Adrenal gland (tissue), 12 donors: ENCODE data around the gene TPH1. TPM values are rescaled to one million over a fixed set of nuclear protein-coding genes. Genes with fewer than 3 reads are reported as not detected.
"Not testable (repeated sequence)": the region's sequence is repeated elsewhere in the genome, so short reads cannot be mapped to it uniquely, and the experiment has no call there.

Experiments used
- DNase-seq, 7 donors: peaks; one replicate each; pipeline ENCODE4 v3.0.0-alpha.2; 2019 to 2020
- H3K27ac ChIP-seq, 5 donors: fragments of 200-600 bp; sonication (generic) in 4 of 5; 1 replicate in 3 of 5; 2 replicates in 2 of 5; pipeline versions ENCODE4 v1.5.1 to v1.8.0; 2016 to 2020; ENCODE audit warnings: mild to moderate bottlenecking in 1 of 5
- H3K27me3 ChIP-seq: fragments of 200-600 bp; 2 replicates; pipeline ENCODE4 v1.8.0; 2021
- H3K36me3 ChIP-seq, 2 donors: fragments of 200-600 bp; replicated peaks in 1 of 2; 1 replicate in 1 of 2; 2 replicates in 1 of 2; pipeline versions ENCODE4 v1.5.1 to v1.8.0; 2018 to 2022
- H3K4me1 ChIP-seq, 2 donors: fragments of 200-600 bp; replicated peaks in 1 of 2; 1 replicate in 1 of 2; 2 replicates in 1 of 2; pipeline versions ENCODE4 v1.5.1 to v1.8.0; 2018 to 2021
- H3K4me3 ChIP-seq, 4 donors: fragments of 200-600 bp; sonication (generic) in 3 of 4; one replicate each; pipeline ENCODE4 v1.5.1; 2016 to 2018
- H3K9me3 ChIP-seq, 3 donors: fragments of 200-600 bp; sonication (generic) in 1 of 3; replicated peaks in 1 of 3; 1 replicate in 2 of 3; 2 replicates in 1 of 3; pipeline versions ENCODE4 v1.5.1 to v1.8.0; 2016 to 2021
- POLR2A ChIP-seq, 2 donors: fragments of 450-650 bp; IDR thresholded peaks; one replicate each; pipeline ENCODE4 v1.6.1; 2017; ENCODE audit warnings: antibody characterized with exemption in 2 of 2, mild to moderate bottlenecking in 2 of 2, moderate library complexity in 1 of 2
- WGBS, 4 donors: extraction: QIAGEN DNeasy Blood & Tissue Kit in 2 of 4; methylation state at CpG; one replicate each; pipeline versions ENCODE4 v1.1.5 to v1.1.7; 2013 to 2017; 5-methylcytosine and 5-hydroxymethylcytosine counted together
- intact Hi-C, 2 donors: fragments of 100-400 bp; cut with DNase I; formaldehyde crosslinking; loops; one replicate each; pipeline versions ENCODE4 v1.14.1 to v1.15.0; 2022 to 2023
- polyA plus RNA-seq, 3 donors: library from polyadenylated mRNA; stranded (reverse); fragments of 200-250 nt in 2 of 3; fragments of 350-450 nt in 1 of 3; fragmentation: Illumina TruSeq in 1 of 3; extraction: RNeasy Lipid Tissue Mini Kit (QIAGEN cat#74804) in 1 of 3; gene quantifications; one replicate each; pipeline ENCODE4 v1.2.3, GENCODE V29; 2013 to 2014
- total RNA-seq, 9 donors: library from RNA; depleted of rRNA in 4 of 9; stranded (reverse); fragments of >200 nt in 4 of 9; fragments of 120-200 nt in 1 of 9; fragmentation: NEBNext Ultra II Directional in 1 of 9; extraction: Animal tissue kit (Norgen Biotek cat#: 25700) in 1 of 9; gene quantifications; one replicate each; pipeline versions ENCODE4 v1.1.0 to v1.2.4, GENCODE V29; 2013 to 2023
- TF ChIP-seq, protein P1 (sequence below), 6 experiments: fragments of 450-650 bp in 4 of 6; fragments of 200-600 bp in 2 of 6; sonication (generic) in 1 of 6; IDR thresholded peaks; 1 replicate in 5 of 6; 2 replicates in 1 of 6; pipeline versions ENCODE4 v1.5.1 to v1.8.0; 2016 to 2021; ENCODE audit warnings: antibody characterized with exemption in 6 of 6, mild to moderate bottlenecking in 2 of 6, moderate library complexity in 1 of 6
- donor health status: healthy with polysubstance abuse.
- donor health status: Bipolar disorder and iron deficiency.
- donor health status: DM: yes; HTN: yes; CAD: no.
- donor health status: DM: no; HTN: no; CAD: no.
- donor health status: DM: no; HTN: no; CAD: no.
- donor health status: DM: yes; HTN: yes; CAD: no.

The TPH1 gene
- total and polyA plus RNA-seq, 12 donors: 0.11 to 0.39 (median 0.16) TPM; not detected in 3

DNA sequence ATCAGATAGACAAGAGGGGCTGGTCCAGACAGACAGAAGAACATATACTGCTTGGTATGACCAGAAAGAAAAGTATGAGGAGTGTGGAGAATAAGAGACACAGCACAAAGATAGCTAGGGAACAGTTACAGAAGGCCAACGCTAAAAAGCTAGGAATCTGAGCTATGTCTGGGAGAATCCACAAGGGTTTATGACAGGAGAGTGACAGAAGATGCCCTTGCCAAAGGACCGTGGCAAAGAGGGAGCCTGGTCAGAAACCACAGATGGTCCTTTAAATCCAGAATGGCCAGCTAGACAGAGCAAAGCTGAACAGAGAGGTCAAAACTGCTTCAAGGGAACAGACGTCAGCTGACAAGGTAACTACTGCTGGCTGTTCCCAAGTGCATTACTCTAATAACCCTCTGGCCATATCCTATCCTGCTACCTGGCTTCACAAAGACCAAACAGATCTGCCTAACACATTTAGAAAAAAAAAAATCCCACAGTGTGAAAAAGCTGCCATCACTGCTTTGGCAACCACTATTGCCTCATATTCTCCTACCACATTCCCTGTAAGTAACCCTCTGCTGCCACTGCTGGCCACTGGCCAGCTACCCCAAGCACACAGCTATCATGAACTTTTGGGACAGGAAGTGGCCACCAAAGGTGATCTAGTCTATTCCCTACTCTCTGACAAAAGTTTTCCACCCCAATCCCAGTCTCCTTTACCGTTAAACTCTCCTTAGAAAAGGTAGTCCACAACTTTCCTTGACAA, 40.5 kb downstream of the TPH1 start:
- Histone ChIP-seq H3K36me3 (peaks cover 0 to 32% of the 10 kb centered on the region in 2 donors), H3K27me3 (no peaks in the 10 kb centered on the region), H3K27ac (no peak overlapping the region), H3K4me3 (no peak overlapping the region), H3K4me1 (no peaks in the 10 kb centered on the region), H3K9me3 (no peaks in the 10 kb centered on the region)
- intact Hi-C loops: no loop called here
- DNase-seq: no peak
- 81 to 98% (median 88%) methylated on average over 4 of the region's 4 CpGs for whole genome bisulfite sequencing, 4 donors
- TF ChIP-seq POLR2A (IDR thresholded peaks at IDR 0.05): no peak
- TF ChIP-seq, protein P1, sequence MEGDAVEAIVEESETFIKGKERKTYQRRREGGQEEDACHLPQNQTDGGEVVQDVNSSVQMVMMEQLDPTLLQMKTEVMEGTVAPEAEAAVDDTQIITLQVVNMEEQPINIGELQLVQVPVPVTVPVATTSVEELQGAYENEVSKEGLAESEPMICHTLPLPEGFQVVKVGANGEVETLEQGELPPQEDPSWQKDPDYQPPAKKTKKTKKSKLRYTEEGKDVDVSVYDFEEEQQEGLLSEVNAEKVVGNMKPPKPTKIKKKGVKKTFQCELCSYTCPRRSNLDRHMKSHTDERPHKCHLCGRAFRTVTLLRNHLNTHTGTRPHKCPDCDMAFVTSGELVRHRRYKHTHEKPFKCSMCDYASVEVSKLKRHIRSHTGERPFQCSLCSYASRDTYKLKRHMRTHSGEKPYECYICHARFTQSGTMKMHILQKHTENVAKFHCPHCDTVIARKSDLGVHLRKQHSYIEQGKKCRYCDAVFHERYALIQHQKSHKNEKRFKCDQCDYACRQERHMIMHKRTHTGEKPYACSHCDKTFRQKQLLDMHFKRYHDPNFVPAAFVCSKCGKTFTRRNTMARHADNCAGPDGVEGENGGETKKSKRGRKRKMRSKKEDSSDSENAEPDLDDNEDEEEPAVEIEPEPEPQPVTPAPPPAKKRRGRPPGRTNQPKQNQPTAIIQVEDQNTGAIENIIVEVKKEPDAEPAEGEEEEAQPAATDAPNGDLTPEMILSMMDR (IDR thresholded peaks at IDR 0.05): no peak

DNA sequence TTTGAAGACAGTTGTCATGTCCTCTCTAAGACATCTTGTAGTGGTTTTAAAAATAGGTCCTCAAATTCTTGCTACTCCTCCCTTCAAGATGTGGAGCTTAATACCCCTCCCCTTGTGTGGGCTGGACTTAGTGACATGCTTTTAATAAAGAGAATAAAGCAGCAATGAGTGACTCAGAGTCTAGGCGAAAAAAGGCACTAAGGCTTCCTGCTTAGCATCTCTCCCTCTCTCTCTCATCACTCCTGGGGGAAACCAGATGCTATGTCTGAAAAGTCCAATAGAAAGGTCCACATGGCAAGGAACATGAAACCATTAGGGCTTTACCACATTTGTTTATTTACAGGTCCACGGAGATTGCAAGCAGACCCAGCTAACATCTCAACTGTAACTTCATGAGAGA, 44.9 kb downstream of the TPH1 start:
- Histone ChIP-seq H3K27ac (no peak overlapping the region), H3K9me3 (no peaks in the 10 kb centered on the region), H3K36me3 (peaks cover 0 to 53% of the 10 kb centered on the region in 2 donors), H3K4me3 (no peak overlapping the region), H3K27me3 (no peaks in the 10 kb centered on the region), H3K4me1 (no peaks in the 10 kb centered on the region)
- 87 to 89% (median 87%) methylated on average over 2 of the region's 2 CpGs for WGBS, 4 donors
- no peak for TF ChIP-seq POLR2A (IDR thresholded peaks at IDR 0.05)
- TF ChIP-seq, protein P1 (IDR thresholded peaks at IDR 0.05): no peak
- DNase-seq: no peak
- intact Hi-C loops: no loop called here

DNA sequence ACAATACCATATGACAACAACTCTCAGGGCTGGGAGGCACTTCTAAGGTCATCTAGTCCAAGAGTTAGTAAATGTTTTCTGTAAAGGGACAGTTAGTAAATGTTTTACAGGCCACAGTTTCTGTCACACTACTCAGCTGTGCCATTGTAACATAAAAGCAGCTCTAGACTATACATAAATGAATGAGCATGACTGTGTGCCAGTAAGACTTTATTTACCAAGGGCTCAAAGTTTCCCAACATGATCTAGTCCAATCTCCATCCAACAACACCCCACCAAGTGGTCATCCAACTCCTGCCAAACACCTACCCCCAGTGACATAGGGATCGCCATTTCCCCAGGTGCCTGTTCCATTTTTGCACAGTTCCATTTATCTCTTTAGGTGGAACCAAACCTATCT, 45.3 kb downstream of the TPH1 start:
- no peaks in the 10 kb centered on the region for H3K27me3 ChIP-seq
- H3K4me3 ChIP-seq: no peak overlapping the region
- intact Hi-C loops: no loop called here
- no peak for DNase-seq
- H3K9me3 ChIP-seq: no peaks in the 10 kb centered on the region
- H3K27ac ChIP-seq: no peak overlapping the region
- H3K36me3 ChIP-seq: peaks cover 0 to 49% of the 10 kb centered on the region in 2 donors
- no peak for TF ChIP-seq POLR2A (IDR thresholded peaks at IDR 0.05)
- TF ChIP-seq, protein P1 (IDR thresholded peaks at IDR 0.05): no peak
- WGBS, 4 donors: 90 to 100% (median 99%) methylated on average over 1 of the region's 1 CpG
- no peaks in the 10 kb centered on the region for H3K4me1 ChIP-seq

GRCh38 chr11:18000128-18000527, 45.9 kb downstream of the TPH1 start:
- DNase-seq, H3K4me1 ChIP-seq, H3K9me3 ChIP-seq, intact Hi-C loops, H3K27me3 ChIP-seq, H3K4me3 ChIP-seq, H3K27ac ChIP-seq: not testable (repeated sequence)
- 93 to 97% (median 96%) methylated on average over 4 of the region's 4 CpGs for WGBS, 4 donors
- H3K36me3 ChIP-seq: peaks cover 0 to 49% of the 10 kb centered on the region in 2 donors

Other genes starting within 250 kb of the TPH1 start
- gene SERGEF, start 33.2 kb downstream of the TPH1 start, total RNA-seq: 10 to 100 TPM; 31.2 to 46.4 (median 38.0) TPM
- 100 to 1,000 TPM in 2 of 3 donors, 10 to 100 TPM in 1; 21.7 to 216 (median 133) TPM for gene SERGEF, start 33.2 kb downstream of the TPH1 start, polyA plus RNA-seq
- gene SAAL1, start 59.8 kb upstream of the TPH1 start, total RNA-seq: 10 to 100 TPM in 5 of 9 donors, 1 to 10 TPM in 4; 3.7 to 13.2 (median 10.3) TPM
- gene SAAL1, start 59.8 kb upstream of the TPH1 start, polyA plus RNA-seq: 10 to 100 TPM; 11.4 to 15.9 (median 15.7) TPM
- gene MRGPRX3, start 86.3 kb upstream of the TPH1 start, total RNA-seq: not detected
- not detected for gene MRGPRX3, start 86.3 kb upstream of the TPH1 start, polyA plus RNA-seq
- not detected for gene MRGPRX4, start 126.6 kb upstream of the TPH1 start, total RNA-seq
- gene MRGPRX4, start 126.6 kb upstream of the TPH1 start, polyA plus RNA-seq: not detected
- 1 to 10 TPM in 1 of 9 donors, under 1 TPM in 4, not detected in 4; 0.32 to 3.4 (median 0.70) TPM for gene SAA4, start 190.5 kb upstream of the TPH1 start, total RNA-seq
- gene SAA4, start 190.5 kb upstream of the TPH1 start, polyA plus RNA-seq: 1 to 10 TPM; 1.5 to 4.2 (median 2.8) TPM
- gene SAA2, start 202.4 kb upstream of the TPH1 start, total RNA-seq: 10 to 100 TPM in 1 of 9 donors, 1 to 10 TPM in 7, under 1 TPM in 1; 0.28 to 12.5 (median 5.1) TPM
- 10 to 100 TPM in 2 of 3 donors, 1 to 10 TPM in 1; 9.2 to 90.3 (median 11.2) TPM for gene SAA2, start 202.4 kb upstream of the TPH1 start, polyA plus RNA-seq
- 10 to 100 TPM in 5 of 9 donors, 1 to 10 TPM in 3, not detected in 1; 1.8 to 38.1 (median 15.2) TPM for gene SAA1, start 220.0 kb upstream of the TPH1 start, total RNA-seq
- 1,000 to 10,000 TPM in 1 of 3 donors, 10 to 100 TPM in 2; 20.0 to 1,277 (median 91.0) TPM for gene SAA1, start 220.0 kb upstream of the TPH1 start, polyA plus RNA-seq